Keratinocyte (primary cell): ENCODE results near the gene ORM1. TPM values are rescaled to one million over a fixed set of nuclear protein-coding genes. Genes with fewer than 3 reads are reported as not detected.

Source experiments
- DNase-seq: peaks from one replicate; pipeline ENCODE4 v3.0.0-alpha.2; 2011; ENCODE audit warnings: low read depth, missing footprints, low spot score
- FAIRE-seq: peaks from 2 replicates; lab custom pipeline; 2011; peaks lifted over from hg19 to GRCh38; lab: Jason Lieb, UNC
- H2AFZ ChIP-seq: 2 replicates; pipeline ENCODE4 v1.6.0; 2012; ENCODE audit warnings: low read length, control low read depth, inconsistent platforms; ENCODE audit not compliant: control insufficient read depth
- H3K27ac ChIP-seq: 2 replicates; pipeline ENCODE4 v1.5.1; 2011; ENCODE audit warnings: low read length; ENCODE audit not compliant: control insufficient read depth, insufficient read depth
- H3K27me3 ChIP-seq: 3 replicates; pipeline ENCODE4 v1.6.0; 2011; ENCODE audit warnings: low read length; ENCODE audit not compliant: control insufficient read depth, insufficient read depth; ENCODE audit errors: extremely low read depth
- H3K36me3 ChIP-seq, 2 experiments: 2 replicates in 1 of 2; 3 replicates in 1 of 2; pipeline ENCODE4 v1.5.1; 2011; ENCODE audit warnings: low read length in 2 of 2, mild to moderate bottlenecking in 1 of 2; ENCODE audit not compliant: control insufficient read depth in 2 of 2, insufficient read depth in 2 of 2; ENCODE audit errors: extremely low read depth in 1 of 2
- H3K4me1 ChIP-seq: 3 replicates; pipeline ENCODE4 v1.5.1; 2011; ENCODE audit warnings: low read length; ENCODE audit not compliant: control insufficient read depth, insufficient read depth; ENCODE audit errors: extremely low read depth
- H3K4me2 ChIP-seq: 3 replicates; pipeline ENCODE4 v1.6.0; 2011; ENCODE audit warnings: low read depth, low read length; ENCODE audit not compliant: control insufficient read depth, insufficient read depth; ENCODE audit errors: extremely low read depth
- H3K4me3 ChIP-seq, 3 experiments: fragments of 200-600 bp in 1 of 3; sonication (generic) in 1 of 3; 2 replicates in 2 of 3; 3 replicates in 1 of 3; pipeline ENCODE4 v1.5.1; 2011 to 2016; ENCODE audit warnings: low read length in 3 of 3, mild to moderate bottlenecking in 3 of 3, control low read depth in 2 of 3, inconsistent platforms in 1 of 3, low read depth in 1 of 3, mixed read lengths in 1 of 3, mixed run types in 1 of 3, moderate library complexity in 1 of 3; ENCODE audit not compliant: control insufficient read depth in 2 of 3, insufficient read depth in 2 of 3; ENCODE audit errors: extremely low read depth in 1 of 3
- H3K79me2 ChIP-seq: 2 replicates; pipeline ENCODE4 v1.6.0; 2012; ENCODE audit warnings: low read length; ENCODE audit not compliant: control insufficient read depth, insufficient read depth
- H3K9ac ChIP-seq: 3 replicates; pipeline ENCODE4 v1.6.0; 2011; ENCODE audit warnings: low read length; ENCODE audit not compliant: control insufficient read depth, insufficient read depth; ENCODE audit errors: extremely low read depth
- H3K9me1 ChIP-seq: 3 replicates; pipeline ENCODE4 v1.6.0; 2011; ENCODE audit warnings: low read length; ENCODE audit not compliant: control insufficient read depth, insufficient read depth; ENCODE audit errors: extremely low read depth
- H3K9me3 ChIP-seq: 2 replicates; pipeline ENCODE4 v1.5.1; 2012; ENCODE audit warnings: low read depth, low read length; ENCODE audit not compliant: control insufficient read depth
- H4K20me1 ChIP-seq: 3 replicates; pipeline ENCODE4 v1.6.0; 2011; ENCODE audit warnings: low read length; ENCODE audit not compliant: control insufficient read depth, insufficient read depth; ENCODE audit errors: extremely low read depth
- EZH2 ChIP-seq: IDR thresholded peaks from one replicate; pipeline ENCODE4 v1.6.1; 2012; ENCODE audit warnings: inconsistent platforms, mild to moderate bottlenecking, low read length, moderate library complexity
- dilution Hi-C: fragments of 300-500 bp; cut with MboI; formaldehyde crosslinking; loops from one replicate; pipeline ENCODE4 v1.7.0; 2020; ENCODE audit warnings: low sequenced_read_pairs; ENCODE audit not compliant: extremely low pct_ligation_motif_present
- polyA plus RNA-seq, 5 experiments: library from polyadenylated mRNA; depleted of rRNA in 3 of 5; stranded (reverse) in 3 of 5; stranded (forward) in 1 of 5; unstranded in 1 of 5; fragments of >200 nt; gene quantifications; 1 replicate in 1 of 5; 2 replicates in 3 of 5; 3 replicates in 1 of 5; pipeline versions ENCODE4 v1.2.1 to v1.2.3, GENCODE V29; 2011 to 2012; ENCODE audit warnings: missing spikeins in 2 of 5, low read depth in 1 of 5, low replicate concordance in 1 of 5
- TF ChIP-seq, protein P1 (sequence below), 3 experiments: IDR thresholded peaks in 1 of 3; conservative IDR thresholded peaks in 1 of 3; optimal IDR thresholded peaks in 1 of 3; 2 replicates in 2 of 3; 3 replicates in 1 of 3; pipeline versions ENCODE3 to v1.5.1; 2011; ENCODE audit warnings: low read length in 3 of 3, mild to moderate bottlenecking in 3 of 3, moderate library complexity in 2 of 3, control low read depth in 1 of 3, inconsistent platforms in 1 of 3; ENCODE audit not compliant: insufficient read depth in 2 of 3; ENCODE audit errors: extremely low read depth in 1 of 3

ORM1 gene
- polyA plus RNA-seq, 1 donor (not counting 4 experiments of a cell fraction or from before 2014, with no cell fraction given) = not detected

DNA sequence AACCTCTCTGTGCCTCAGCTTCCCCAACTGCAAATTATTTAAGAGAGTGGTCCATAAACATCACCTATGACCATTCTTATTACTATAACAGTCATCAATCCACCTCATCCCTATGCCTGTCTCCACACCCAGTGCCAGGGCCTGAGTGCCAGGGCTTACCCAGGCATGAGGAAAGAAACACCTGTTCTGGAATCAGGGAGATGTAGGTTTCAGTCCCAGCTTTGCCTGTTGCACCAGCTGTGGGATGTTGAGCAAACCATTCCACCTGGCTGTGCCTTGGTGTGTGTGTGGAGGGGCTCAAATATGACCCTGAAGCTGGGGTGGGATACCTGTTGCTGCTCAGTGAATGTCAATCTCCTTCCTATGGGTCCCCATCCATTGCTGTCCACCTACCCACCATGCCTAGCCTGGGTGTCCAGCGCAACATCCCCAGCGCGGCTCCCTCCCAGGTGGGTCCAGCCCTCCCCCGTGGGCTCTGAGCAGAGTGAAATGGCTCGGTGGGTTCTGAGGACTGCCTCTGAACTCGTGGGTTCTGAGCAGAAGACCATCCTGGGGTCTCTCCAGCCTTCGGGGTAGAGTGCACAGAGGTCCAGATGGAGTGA lies 48.5 kb downstream of the ORM1 start:
- TF ChIP-seq EZH2 = no peak
- TF ChIP-seq, protein P1, sequence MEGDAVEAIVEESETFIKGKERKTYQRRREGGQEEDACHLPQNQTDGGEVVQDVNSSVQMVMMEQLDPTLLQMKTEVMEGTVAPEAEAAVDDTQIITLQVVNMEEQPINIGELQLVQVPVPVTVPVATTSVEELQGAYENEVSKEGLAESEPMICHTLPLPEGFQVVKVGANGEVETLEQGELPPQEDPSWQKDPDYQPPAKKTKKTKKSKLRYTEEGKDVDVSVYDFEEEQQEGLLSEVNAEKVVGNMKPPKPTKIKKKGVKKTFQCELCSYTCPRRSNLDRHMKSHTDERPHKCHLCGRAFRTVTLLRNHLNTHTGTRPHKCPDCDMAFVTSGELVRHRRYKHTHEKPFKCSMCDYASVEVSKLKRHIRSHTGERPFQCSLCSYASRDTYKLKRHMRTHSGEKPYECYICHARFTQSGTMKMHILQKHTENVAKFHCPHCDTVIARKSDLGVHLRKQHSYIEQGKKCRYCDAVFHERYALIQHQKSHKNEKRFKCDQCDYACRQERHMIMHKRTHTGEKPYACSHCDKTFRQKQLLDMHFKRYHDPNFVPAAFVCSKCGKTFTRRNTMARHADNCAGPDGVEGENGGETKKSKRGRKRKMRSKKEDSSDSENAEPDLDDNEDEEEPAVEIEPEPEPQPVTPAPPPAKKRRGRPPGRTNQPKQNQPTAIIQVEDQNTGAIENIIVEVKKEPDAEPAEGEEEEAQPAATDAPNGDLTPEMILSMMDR (optimal IDR thresholded peaks at IDR 0.05 in 1 of 3, IDR thresholded peaks at IDR 0.05 in 1 of 3, conservative IDR thresholded peaks at IDR 0.05 in 1 of 3; ENCODE audit: extremely low read depth in 1 of 3, insufficient read depth in 2 of 3, low read length in 3 of 3) = no peak
- Histone ChIP-seq H4K20me1 (no peaks in the 10 kb centered on the region), H3K4me2 (peak overlapping the region; percentile 74), H3K9ac (peak overlapping the region; percentile 50), H2AFZ (peak overlapping the region; percentile 71), H3K27me3 (no peaks in the 10 kb centered on the region), H3K9me3 (no peaks in the 10 kb centered on the region), H3K9me1 (no peaks in the 10 kb centered on the region), H3K27ac (peak overlapping the region; percentile 76), H3K79me2 (no peaks in the 10 kb centered on the region), H3K4me1 (peaks cover 17% of the 10 kb centered on the region), H3K36me3 (peaks cover 0 to 3% of the 10 kb centered on the region in 2 experiments), H3K4me3 (no peak overlapping the region)
- DNase-seq (no peak), FAIRE-seq (no peak)
- dilution Hi-C loops = no loop called here

DNA sequence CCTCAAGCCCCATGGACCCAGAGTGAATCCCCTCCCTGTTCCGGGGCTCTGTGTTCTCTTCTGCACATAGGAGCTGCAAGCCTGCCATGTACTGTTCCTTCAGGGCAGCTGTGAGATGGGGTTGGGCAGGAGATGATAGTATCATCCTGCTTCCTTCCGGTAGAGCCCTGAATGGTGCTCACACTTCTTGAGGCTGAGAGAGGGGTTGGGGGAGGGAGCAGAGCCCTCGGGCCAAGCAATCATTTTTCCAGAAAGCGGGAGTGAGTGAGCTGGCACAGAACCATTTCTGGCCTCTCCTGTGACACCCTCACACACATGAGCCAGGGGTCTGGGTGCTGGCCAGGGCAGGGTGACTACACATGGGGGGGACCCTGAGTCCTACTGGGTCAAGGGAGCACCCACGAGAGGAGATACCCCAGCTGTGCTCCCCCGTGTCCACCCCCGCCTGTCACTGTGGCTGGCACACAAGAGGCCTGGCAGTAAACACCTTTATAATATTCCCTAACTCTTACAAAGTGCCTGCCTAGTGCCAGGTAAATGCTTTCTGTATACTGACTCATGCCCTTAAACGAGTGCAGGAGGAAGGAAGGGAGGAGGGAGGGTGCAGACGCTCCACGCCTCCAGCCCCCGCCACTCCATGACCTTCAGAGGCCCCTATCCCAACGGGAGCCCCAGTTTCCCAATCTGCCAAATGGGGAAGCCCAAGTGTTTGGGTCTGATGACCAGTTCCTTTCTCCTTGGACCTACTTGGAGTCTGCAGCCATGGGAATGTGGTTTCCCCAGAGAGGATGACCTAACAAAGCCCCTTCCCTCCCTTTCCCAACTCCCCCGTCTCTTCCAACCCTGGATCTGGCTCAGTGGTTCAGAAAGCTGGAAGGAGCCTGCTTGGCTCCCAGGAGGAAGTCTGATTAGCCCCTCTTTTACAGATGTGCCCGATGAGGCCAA lies 49.3 kb downstream of the ORM1 start:
- FAIRE-seq (peak; percentile 84), DNase-seq (peak; percentile 59)
- Histone ChIP-seq H3K9me1 (no peaks in the 10 kb centered on the region), H3K4me1 (peaks cover 17% of the 10 kb centered on the region), H3K79me2 (no peaks in the 10 kb centered on the region), H3K36me3 (peaks cover 0 to 4% of the 10 kb centered on the region in 2 experiments), H3K4me3 (peak overlapping the region in 1 of 3 experiments; percentile 22), H3K9ac (peak overlapping the region; percentile 50), H3K27ac (peak overlapping the region; percentile 76), H3K27me3 (no peaks in the 10 kb centered on the region), H4K20me1 (no peaks in the 10 kb centered on the region), H3K9me3 (no peaks in the 10 kb centered on the region), H2AFZ (peak overlapping the region; percentile 71), H3K4me2 (peak overlapping the region; percentile 74)
- TF ChIP-seq EZH2 = no peak
- TF ChIP-seq, protein P1 (optimal IDR thresholded peaks at IDR 0.05 in 1 of 3, IDR thresholded peaks at IDR 0.05 in 1 of 3, conservative IDR thresholded peaks at IDR 0.05 in 1 of 3; ENCODE audit: extremely low read depth in 1 of 3, insufficient read depth in 2 of 3, low read length in 3 of 3) = no peak
- dilution Hi-C loops = no loop called here
